Gastrocnemius medialis (tissue), 4 donors: ENCODE results near the gene CALML4.

Experiments
- CTCF ChIP-seq, 5 experiments: fragments of 450-650 bp in 3 of 5; fragments of 200-600 bp in 2 of 5; sonication (generic) in 2 of 5; IDR thresholded peaks in 4 of 5; conservative IDR thresholded peaks in 1 of 5; 1 replicate in 4 of 5; 2 replicates in 1 of 5; pipeline ENCODE4 v1.5.1; 2016 to 2019; ENCODE audit warnings: antibody characterized with exemption in 5 of 5, mild to moderate bottlenecking in 3 of 5, moderate library complexity in 3 of 5
- POLR2A ChIP-seq, 2 donors: fragments of 450-650 bp; IDR thresholded peaks; one replicate each; pipeline ENCODE4 v1.6.1; 2017; ENCODE audit warnings: antibody characterized with exemption in 2 of 2, mild to moderate bottlenecking in 2 of 2, moderate library complexity in 2 of 2

- no peak for TF ChIP-seq CTCF (IDR thresholded peaks at IDR 0.05 in 4 of 5, conservative IDR thresholded peaks at IDR 0.05 in 1 of 5)
- TF ChIP-seq POLR2A (IDR thresholded peaks at IDR 0.05), result no peak
Measured at GRCh38 chr15:68214838-68215254, 9.7 kb upstream of the CALML4 start.
